HEK293 (cell line): ENCODE results near the gene CTDSP2.

ENCODE experiments used
- ATF2 ChIP-seq: fragments of 450-650 bp; formaldehyde crosslinking; IDR thresholded peaks from 2 replicates; pipeline ENCODE4 v1.5.1; 2016; ENCODE audit warnings: missing biosample characterization, missing genetic modification characterization, low read depth
- CTCF ChIP-seq: fragments of 450-650 bp; formaldehyde crosslinking; IDR thresholded peaks from 2 replicates; pipeline ENCODE4 v1.5.1; 2016; ENCODE audit warnings: missing biosample characterization, missing genetic modification characterization
- EGR2 ChIP-seq: fragments of 450-650 bp; formaldehyde crosslinking; IDR thresholded peaks from 2 replicates; pipeline ENCODE4 v1.5.1; 2016; ENCODE audit warnings: low read depth, missing biosample characterization, missing genetic modification characterization
- KLF7 ChIP-seq: fragments of 450-650 bp; formaldehyde crosslinking; IDR thresholded peaks from 2 replicates; pipeline ENCODE4 v1.5.1; 2016; ENCODE audit warnings: missing biosample characterization, missing genetic modification characterization, borderline replicate concordance
- OSR2 ChIP-seq: fragments of 450-650 bp; formaldehyde crosslinking; IDR thresholded peaks from 2 replicates; pipeline ENCODE4 v1.5.1; 2016; ENCODE audit warnings: missing biosample characterization, missing genetic modification characterization
- PRDM2 ChIP-seq: fragments of 450-650 bp; formaldehyde crosslinking; IDR thresholded peaks from 2 replicates; pipeline ENCODE4 v1.5.1; 2016; ENCODE audit warnings: missing biosample characterization, missing genetic modification characterization, borderline replicate concordance
- PRDM4 ChIP-seq: fragments of 450-650 bp; formaldehyde crosslinking; IDR thresholded peaks from 2 replicates; pipeline ENCODE4 v1.5.1; 2017; ENCODE audit warnings: missing biosample characterization, missing genetic modification characterization
- ZBTB48 ChIP-seq: fragments of 450-650 bp; formaldehyde crosslinking; IDR thresholded peaks from 2 replicates; pipeline ENCODE4 v1.5.1; 2016; ENCODE audit warnings: missing biosample characterization, missing genetic modification characterization
- ZFP37 ChIP-seq: fragments of 450-650 bp; formaldehyde crosslinking; IDR thresholded peaks from 2 replicates; pipeline ENCODE4 v1.5.1; 2016; ENCODE audit warnings: missing biosample characterization, missing genetic modification characterization
- ZFP69B ChIP-seq: fragments of 450-650 bp; formaldehyde crosslinking; IDR thresholded peaks from 2 replicates; pipeline ENCODE4 v1.5.1; 2016; ENCODE audit warnings: missing biosample characterization, missing genetic modification characterization
- ZNF10 ChIP-seq: fragments of 450-650 bp; formaldehyde crosslinking; IDR thresholded peaks from 2 replicates; pipeline ENCODE4 v1.5.1; 2017; ENCODE audit warnings: missing biosample characterization, missing genetic modification characterization
- ZNF16 ChIP-seq: fragments of 450-650 bp; formaldehyde crosslinking; IDR thresholded peaks from 2 replicates; pipeline ENCODE4 v1.5.1; 2016; ENCODE audit warnings: low read depth, missing biosample characterization, missing genetic modification characterization
- ZNF175 ChIP-seq: fragments of 450-650 bp; formaldehyde crosslinking; IDR thresholded peaks from 2 replicates; pipeline ENCODE4 v1.5.1; 2016; ENCODE audit warnings: missing biosample characterization, missing genetic modification characterization
- ZNF214 ChIP-seq: fragments of 450-650 bp; formaldehyde crosslinking; IDR thresholded peaks from 2 replicates; pipeline ENCODE4 v1.5.1; 2017; ENCODE audit warnings: missing biosample characterization, mild to moderate bottlenecking, missing genetic modification characterization, borderline replicate concordance
- ZNF280D ChIP-seq: fragments of 450-650 bp; formaldehyde crosslinking; IDR thresholded peaks from 2 replicates; pipeline ENCODE4 v1.5.1; 2016; ENCODE audit warnings: missing biosample characterization, missing genetic modification characterization
- ZNF362 ChIP-seq: fragments of 450-650 bp; formaldehyde crosslinking; IDR thresholded peaks from 2 replicates; pipeline ENCODE4 v1.5.1; 2016; ENCODE audit warnings: missing biosample characterization, missing genetic modification characterization
- ZNF670 ChIP-seq: fragments of 450-650 bp; formaldehyde crosslinking; IDR thresholded peaks from 2 replicates; pipeline ENCODE4 v1.5.1; 2016; ENCODE audit warnings: missing biosample characterization, missing genetic modification characterization, low read depth
- ZNF76 ChIP-seq: fragments of 450-650 bp; formaldehyde crosslinking; IDR thresholded peaks from 2 replicates; pipeline ENCODE4; 2016; ENCODE audit warnings: low read depth, missing biosample characterization, missing genetic modification characterization, borderline replicate concordance
- ZNF785 ChIP-seq: fragments of 450-650 bp; formaldehyde crosslinking; IDR thresholded peaks from 2 replicates; pipeline ENCODE4 v1.5.1; 2016; ENCODE audit warnings: missing biosample characterization, missing genetic modification characterization
- ZSCAN5A ChIP-seq: fragments of 450-650 bp; formaldehyde crosslinking; IDR thresholded peaks from 2 replicates; pipeline ENCODE4 v1.5.1; 2016; ENCODE audit warnings: missing biosample characterization, missing genetic modification characterization

The CTDSP2 gene

GRCh38 chr12:57782608-57783465, 63.7 kb downstream of the CTDSP2 start, which contains the start of gene TSFM (continued):
- TF ChIP-seq PRDM2 (tag by site-specific recombination) (no peak), ZFP37 (tag by site-specific recombination) (peak; percentile 96), ATF2 (tag by site-specific recombination) (no peak), ZNF175 (tag by site-specific recombination) (no peak), ZNF16 (tag by site-specific recombination) (no peak), CTCF (tag by site-specific recombination) (peak; percentile 97), ZNF280D (peak; percentile 78; the same call in 1 of the 2 replicates), ZSCAN5A (tag by site-specific recombination) (peak; percentile 89), EGR2 (tag by site-specific recombination) (no peak), ZNF670 (no peak), ZNF785 (peak; percentile 73), OSR2 (no peak), ZNF214 (tag by site-specific recombination) (no peak; the same call in 1 of the 2 replicates), ZNF362 (no peak), ZBTB48 (tag by site-specific recombination) (peak; percentile 93), ZFP69B (tag by site-specific recombination) (peak; percentile 78), ZNF10 (tag by site-specific recombination) (peak; percentile 74), PRDM4 (tag by site-specific recombination) (peak; percentile 58; the same call in 1 of the 2 replicates), ZNF76 (tag by site-specific recombination) (peak; percentile 81), KLF7 (tag by site-specific recombination) (no peak; the same call in 1 of the 2 replicates)
